Activated naive CD4-positive, alpha-beta T cell treated with Interleukin-2 at 50 U/mL for 16 hours (primary cell): Measurements from ENCODE around the gene POLL.

Source experiments
- DNase-seq: peaks from one replicate; pipeline ENCODE4 v3.0.0-alpha.2; 2020

POLL gene

DNA sequence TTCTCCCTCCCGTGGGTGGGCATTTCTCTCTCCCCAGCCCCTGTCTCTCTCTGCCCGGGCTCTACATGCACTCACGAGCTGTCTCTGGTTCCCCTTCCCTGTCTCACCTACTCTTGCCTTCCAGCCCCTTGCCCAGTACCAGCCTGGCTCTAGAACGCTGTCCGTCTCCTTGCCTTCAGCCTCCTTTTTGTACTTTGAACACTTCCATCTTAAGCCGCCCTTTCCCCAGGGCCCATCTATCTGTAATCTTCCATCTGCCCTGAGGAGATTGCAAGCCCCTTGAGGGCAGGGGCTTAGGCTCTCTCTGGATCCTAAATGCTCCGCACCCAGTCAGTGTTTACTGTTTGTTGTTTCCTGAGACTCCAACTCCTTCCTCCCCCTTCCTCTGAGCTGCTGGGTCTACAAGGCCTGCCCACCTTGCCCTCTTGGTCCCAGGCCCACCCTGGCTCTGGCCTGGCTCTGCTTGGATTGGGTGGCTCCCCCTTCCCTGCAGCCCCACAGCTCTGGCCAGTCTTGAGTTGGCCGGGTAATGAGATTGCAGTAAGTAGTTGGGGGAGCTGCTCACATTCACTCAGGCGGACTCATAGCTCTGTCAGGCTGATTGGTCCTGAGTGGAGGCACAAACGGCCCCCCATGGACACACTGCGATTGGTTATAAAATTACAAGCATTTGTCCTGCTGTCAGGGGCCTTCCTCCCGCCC is 28.3 kb downstream of the POLL start:
- no peak for DNase-seq

DNA sequence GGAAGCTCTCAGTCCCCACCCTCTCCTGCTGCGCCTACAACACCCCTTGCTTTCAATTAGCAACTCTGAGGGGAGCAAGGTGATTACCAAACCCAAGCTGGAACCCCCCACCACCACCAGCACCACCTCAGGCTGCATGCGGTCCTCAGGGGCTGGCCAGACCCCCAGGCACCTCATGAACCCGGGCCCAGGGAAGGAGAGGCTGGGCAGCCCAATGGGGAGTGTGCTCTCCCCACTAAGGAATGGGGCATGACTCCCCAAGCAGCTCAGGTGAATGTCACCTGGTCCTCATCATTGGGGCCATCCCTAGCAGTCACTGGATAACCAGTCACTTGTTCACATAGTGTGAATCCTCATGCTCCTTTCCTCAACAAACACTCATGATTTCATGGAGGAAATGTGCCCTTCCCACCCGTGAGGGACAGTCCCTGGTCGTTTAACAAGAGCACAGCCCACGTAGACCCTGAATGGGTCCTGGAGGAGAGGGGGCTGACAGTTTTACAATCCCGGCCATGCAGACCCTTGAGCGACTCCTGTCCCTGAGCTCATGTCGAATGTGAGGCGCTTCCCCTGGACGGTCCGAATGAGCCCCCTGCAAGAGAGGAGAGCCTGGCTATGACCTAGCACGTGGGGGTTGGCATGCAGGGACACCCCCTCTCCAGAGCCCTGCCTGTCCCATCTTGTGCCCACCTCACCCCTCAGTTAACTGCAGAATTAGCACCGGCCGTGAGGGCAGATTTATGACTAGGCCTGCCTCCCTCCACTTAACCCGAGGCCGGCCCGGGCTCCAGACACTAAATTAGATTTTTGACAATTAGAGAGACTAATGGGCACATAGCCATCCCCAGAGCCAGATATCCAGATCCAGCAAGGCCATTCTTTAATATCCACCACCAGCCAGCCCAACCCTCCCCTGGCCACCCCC is 29.1 kb downstream of the POLL start:
- no peak for DNase-seq

DNA sequence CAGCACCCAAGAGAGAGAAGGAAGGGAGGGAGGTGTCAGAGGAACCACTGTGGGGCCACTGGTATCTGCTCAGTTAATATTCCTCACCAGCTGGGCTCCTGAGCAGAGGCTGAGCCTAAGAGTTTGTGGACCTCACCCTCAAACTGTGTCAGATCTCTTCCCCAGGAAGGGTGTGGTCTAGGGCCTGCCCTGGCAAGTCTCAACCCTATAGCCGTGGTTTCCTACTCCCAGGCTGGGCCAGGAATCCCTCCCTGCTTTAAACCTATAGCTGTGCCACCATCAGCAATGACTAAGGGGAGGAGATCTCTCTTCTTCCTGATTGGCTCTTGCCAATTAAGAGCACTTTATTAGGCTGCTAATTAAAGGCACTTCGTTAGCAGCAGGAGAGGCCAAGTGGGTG is 29.9 kb downstream of the POLL start:
- no peak for DNase-seq

DNA sequence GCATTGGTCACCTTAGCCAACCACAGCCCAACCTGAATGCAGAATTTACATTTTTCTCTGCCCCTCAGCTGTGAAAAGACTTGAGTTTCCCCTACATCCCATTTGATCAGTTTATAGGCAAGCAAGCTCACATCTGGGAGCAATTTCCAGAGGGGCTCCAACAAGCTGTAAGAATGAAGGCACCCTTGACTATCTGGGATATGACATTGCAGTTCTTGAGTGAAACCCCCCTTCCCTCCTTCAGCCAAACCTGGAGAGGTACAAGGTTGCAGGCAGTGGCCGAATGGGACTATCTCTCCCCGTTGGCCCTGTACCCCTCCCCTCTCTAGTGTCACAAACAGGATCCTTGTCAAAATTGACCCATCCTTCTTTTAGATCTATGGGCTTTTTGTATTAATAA is 30.5 kb downstream of the POLL start:
- no peak for DNase-seq

DNA sequence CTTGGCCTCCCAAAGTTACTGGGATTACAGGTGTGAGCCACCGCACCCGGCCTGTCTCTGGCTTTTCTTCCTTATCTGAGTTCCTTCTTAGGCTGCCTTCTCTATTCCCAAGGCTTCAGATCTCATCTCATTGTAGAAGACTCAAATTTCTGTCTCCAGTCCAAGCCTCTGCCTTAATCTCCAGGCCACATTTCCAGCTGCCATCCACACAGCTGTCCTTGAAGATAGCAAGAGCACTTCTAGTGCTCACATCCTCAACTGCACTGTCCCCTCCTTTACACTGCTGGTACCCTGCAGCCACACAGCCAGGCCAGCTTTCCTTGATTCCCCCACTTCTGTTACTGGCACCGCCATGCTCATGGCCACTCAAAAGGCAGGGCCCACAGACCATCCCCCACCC is 35.6 kb downstream of the POLL start:
- DNase-seq, result no peak

DNA sequence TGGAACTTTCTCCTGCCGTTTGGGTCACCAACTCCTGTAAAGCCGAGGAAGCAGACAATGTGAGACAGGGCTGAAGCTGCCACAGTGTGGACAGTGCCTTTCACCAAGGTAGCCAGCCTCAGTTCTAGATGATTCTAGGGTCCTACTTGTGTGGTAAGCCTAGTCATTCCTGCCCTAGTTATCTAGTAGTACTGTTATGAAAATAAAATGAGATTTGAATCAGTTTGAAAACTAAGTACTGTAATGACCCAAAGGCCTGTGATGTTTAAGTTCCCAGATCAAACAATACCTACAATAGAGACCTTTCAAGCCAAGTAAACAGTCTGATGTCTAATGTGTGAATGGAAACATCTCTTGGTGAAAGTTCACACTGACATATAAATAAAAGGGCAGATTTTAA is 37.1 kb downstream of the POLL start:
- no peak for DNase-seq

DNA sequence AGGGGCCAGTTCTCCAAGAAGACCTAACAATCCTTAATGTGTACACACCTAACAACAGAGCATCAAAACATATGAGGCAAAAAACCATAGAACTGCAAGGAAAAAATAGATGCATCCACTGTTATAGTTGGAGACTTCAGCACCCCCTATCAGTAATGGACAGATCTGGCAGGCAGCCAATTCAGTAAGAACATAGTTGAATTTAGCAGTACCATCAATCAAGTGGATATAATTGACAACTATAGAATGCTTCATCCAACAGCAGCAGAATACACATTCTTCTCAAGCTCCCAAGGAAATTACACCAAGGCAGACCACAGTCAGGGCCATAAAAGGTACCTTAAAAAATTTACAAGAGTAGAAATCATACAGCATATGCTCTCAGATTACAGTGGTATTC is 42.2 kb downstream of the POLL start:
- DNase-seq, result no peak

DNA sequence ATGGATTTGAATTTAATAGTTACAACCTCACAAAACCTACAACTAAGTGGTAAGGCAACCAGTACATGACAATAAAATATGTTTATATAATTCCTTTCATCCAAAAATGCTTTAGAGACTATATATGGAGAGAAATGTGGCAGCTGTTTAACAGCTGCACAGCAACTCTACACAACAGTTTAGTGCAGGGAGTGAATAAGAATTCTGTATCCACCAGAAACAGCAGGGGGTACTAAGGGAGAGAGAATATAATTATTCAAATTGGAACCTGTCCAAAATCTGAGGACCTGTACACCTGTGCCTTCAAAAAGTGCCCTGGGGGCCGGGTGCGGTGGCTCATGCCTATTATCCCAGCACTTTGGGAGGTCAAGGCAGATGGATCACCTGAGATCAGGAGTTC is 49.6 kb downstream of the POLL start:
- no peak for DNase-seq

DNA sequence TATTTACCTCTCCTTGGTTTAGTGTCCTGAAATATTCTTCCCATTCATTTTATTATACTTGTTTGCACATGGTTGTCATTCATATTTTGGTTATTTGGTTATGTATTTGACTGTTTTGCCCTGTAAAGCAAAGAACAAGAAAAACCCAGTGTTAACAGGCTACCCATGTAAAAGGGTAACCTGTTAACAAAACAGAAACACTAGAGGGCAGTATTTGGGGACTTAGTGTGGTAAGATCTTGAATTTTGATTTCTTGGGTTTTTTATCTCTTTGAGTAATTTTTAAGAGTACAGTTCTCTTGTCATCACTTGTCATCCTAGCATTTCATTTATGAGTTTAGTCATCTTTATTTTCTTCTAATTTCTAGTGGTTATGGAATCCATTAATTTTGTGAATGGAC is 51.3 kb downstream of the POLL start:
- DNase-seq, result no peak

DNA sequence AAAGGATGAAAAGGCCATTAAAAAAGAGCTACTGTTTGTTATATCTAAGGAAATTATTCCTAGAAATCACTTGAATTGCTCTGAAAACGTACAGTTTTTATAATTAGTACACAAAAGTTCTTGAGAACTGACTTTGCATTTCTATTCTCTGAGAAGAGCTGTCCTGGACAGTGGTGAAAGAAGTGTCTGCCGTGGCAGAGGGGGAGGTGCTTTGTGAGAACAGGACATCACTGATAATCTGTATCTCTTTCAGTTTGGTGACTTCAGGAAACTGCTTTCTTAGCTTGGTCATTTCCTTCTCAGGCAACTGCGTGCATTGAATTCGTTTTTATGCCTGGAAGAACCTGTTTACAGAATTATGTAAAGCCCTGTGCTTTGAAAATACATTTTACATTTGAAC is 52.1 kb downstream of the POLL start:
- no peak for DNase-seq

DNA sequence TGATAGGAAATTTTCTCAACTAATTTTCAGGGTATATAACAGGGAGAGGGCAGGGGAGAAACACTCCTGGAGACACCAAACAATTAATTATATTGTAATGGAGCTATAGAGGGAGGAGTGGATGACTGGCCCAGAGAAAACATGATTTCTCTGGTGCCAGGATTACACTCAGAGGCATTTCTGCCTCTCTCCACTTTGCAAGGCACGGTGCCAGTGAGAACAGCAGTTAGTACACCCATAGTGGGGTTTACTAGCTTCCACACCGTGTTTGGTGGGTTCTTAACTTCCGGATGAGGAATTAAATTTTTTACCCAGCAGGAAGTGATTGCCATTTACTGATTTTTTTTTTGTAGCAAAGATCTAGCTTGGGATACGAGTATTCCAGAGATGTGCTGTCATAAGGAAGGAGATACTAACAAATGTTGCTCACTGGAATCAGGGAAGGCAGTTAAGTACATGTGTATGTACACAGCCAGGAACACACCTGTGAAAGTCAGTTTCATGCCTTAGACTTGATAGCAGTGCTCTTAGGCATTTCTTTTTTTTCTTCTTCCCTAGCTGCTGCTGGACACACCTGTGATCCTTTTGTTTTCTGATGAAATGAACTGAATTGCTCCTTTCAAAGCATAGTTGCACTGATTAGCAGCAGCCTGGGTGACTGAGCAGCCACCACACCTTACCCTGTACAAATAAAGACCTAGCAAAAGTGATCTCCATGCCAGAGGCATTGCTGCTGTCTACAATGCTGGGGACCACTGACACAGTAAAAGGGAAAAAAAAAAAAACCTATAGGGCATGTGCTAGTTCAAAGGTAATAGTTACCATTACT is 58.1 kb downstream of the POLL start:
- DNase-seq, result no peak

DNA sequence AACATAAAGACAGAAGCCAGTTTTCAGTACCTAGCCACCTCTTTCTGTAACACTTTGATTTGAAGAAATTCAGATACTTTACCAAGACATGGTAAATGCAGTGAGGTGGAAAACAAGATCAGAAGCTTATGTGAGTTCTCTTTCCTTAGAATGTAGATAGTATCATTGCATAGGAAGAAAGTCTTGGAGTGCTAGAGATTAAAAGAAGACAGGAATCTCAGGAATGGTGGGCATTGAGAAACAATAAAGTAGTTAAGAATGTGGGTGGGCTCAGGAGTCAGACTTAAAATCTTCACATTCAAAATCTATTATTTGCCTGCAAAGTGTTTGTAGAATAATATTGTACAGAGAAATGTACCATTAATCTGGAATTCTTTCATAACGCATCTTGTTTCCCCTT is 58.9 kb downstream of the POLL start:
- DNase-seq, result no peak
